Measurements from ENCODE around the gene RANBP1.

The RANBP1 gene

GRCh38 chr22:20138417-20138738 lies 22.5 kb downstream of the RANBP1 start:
- DNase-seq (ENCODE audit: low read depth): no peak

- no peak for DNase-seq (ENCODE audit: low read depth)
Observed at GRCh38 chr22:20138868-20139267, 23.0 kb downstream of the RANBP1 start.

GRCh38 chr22:20139391-20140106 lies 23.6 kb downstream of the RANBP1 start:
- DNase-seq (ENCODE audit: low read depth): no peak

- no peak for DNase-seq (ENCODE audit: low read depth)
Observed at GRCh38 chr22:20140107-20140445, 24.2 kb downstream of the RANBP1 start.

GRCh38 chr22:20140521-20140964 lies 24.6 kb downstream of the RANBP1 start:
- no peak for DNase-seq (ENCODE audit: low read depth)

- DNase-seq (ENCODE audit: low read depth): peak; percentile 85
Observed at GRCh38 chr22:20141186-20142077, 25.5 kb downstream of the RANBP1 start.

GRCh38 chr22:20142711-20143621 lies 27.1 kb downstream of the RANBP1 start:
- DNase-seq (ENCODE audit: low read depth): no peak

- DNase-seq (ENCODE audit: low read depth): no peak
Observed at GRCh38 chr22:20143883-20144665, 28.2 kb downstream of the RANBP1 start.

- DNase-seq (ENCODE audit: low read depth): no peak
Observed at GRCh38 chr22:20145206-20145831, 29.4 kb downstream of the RANBP1 start.

GRCh38 chr22:20145832-20146223 lies 29.9 kb downstream of the RANBP1 start:
- DNase-seq (ENCODE audit: low read depth): no peak

- no peak for DNase-seq (ENCODE audit: low read depth)
Observed at GRCh38 chr22:20146777-20147176, 30.9 kb downstream of the RANBP1 start.

- no peak for DNase-seq (ENCODE audit: low read depth)
Observed at GRCh38 chr22:20147237-20147988, 31.5 kb downstream of the RANBP1 start.

GRCh38 chr22:20148414-20148813 lies 32.5 kb downstream of the RANBP1 start:
- no peak for DNase-seq (ENCODE audit: low read depth)

GRCh38 chr22:20149257-20150250 lies 33.6 kb downstream of the RANBP1 start:
- DNase-seq (ENCODE audit: low read depth): no peak

GRCh38 chr22:20150381-20151275 lies 34.7 kb downstream of the RANBP1 start, which contains the start of gene CCDC188:
Gene CCDC188 (minus strand): TSS chr22:20151055. CDS start chr22:20150986, 69 bp downstream.
- no peak for DNase-seq (ENCODE audit: low read depth)

- no peak for DNase-seq (ENCODE audit: low read depth)
Observed at GRCh38 chr22:20151276-20151588, 35.3 kb downstream of the RANBP1 start.

- no peak for DNase-seq (ENCODE audit: low read depth)
Observed at GRCh38 chr22:20152464-20152890, 36.6 kb downstream of the RANBP1 start.

GRCh38 chr22:20153945-20154344 lies 38.0 kb downstream of the RANBP1 start:
- DNase-seq (ENCODE audit: low read depth): no peak
